Right atrium auricular region (tissue), 2 donors: ENCODE measurements around the gene RHEB. TPM values are rescaled to one million over a fixed set of nuclear protein-coding genes. Genes with fewer than 3 reads are reported as not detected.

Source experiments
- DNase-seq: peaks from one replicate; pipeline ENCODE4 v3.0.0-alpha.2; 2019; ENCODE audit warnings: low spot score
- H3K27ac ChIP-seq, 2 donors: fragments of 200-600 bp; sonication (generic); 1 replicate in 1 of 2; 2 replicates in 1 of 2; pipeline ENCODE4 v1.5.1; 2016 to 2019
- H3K27me3 ChIP-seq, 2 donors: fragments of 200-600 bp; sonication (generic); one replicate each; pipeline versions ENCODE4 v1.5.1 to v1.6.0; 2017 to 2019
- H3K36me3 ChIP-seq: fragments of 200-600 bp; sonication (generic); one replicate; pipeline ENCODE4 v1.5.1; 2016
- H3K4me1 ChIP-seq, 2 donors: fragments of 200-600 bp; sonication (generic); one replicate each; pipeline versions ENCODE4 v1.5.1 to v1.6.0; 2017 to 2019
- H3K4me3 ChIP-seq, 2 donors: fragments of 200-600 bp; sonication (generic); 1 replicate in 1 of 2; 2 replicates in 1 of 2; pipeline ENCODE4 v1.5.1; 2017 to 2019; ENCODE audit warnings: mild to moderate bottlenecking in 1 of 2, moderate library complexity in 1 of 2
- H3K9me3 ChIP-seq, 2 donors: fragments of 200-600 bp; sonication (generic); one replicate each; pipeline ENCODE4 v1.5.1; 2019
- CTCF ChIP-seq, 2 donors: fragments of 200-600 bp; sonication (generic); IDR thresholded peaks; one replicate each; pipeline ENCODE4 v1.5.1; 2019; ENCODE audit warnings: antibody characterized with exemption in 2 of 2
- total RNA-seq, 2 donors: library from RNA; depleted of rRNA; stranded (reverse); fragments of >200 nt; gene quantifications; one replicate each; pipeline ENCODE4 v1.1.0, GENCODE V29; 2016

Gene RHEB
- total RNA-seq, 2 donors from 2014 or later, result 77.9 to 128 TPM

GRCh38 chr7:151438864-151439601, 80.7 kb downstream of the RHEB start:
- H3K4me1 ChIP-seq, result peaks cover 0 to 23% of the 10 kb centered on the region in 2 donors
- DNase-seq, result no peak
- H3K9me3 ChIP-seq, result no peaks in the 10 kb centered on the region
- H3K36me3 ChIP-seq, result no peaks in the 10 kb centered on the region
- no peak overlapping the region for H3K27ac ChIP-seq
- no peak for TF ChIP-seq CTCF (IDR thresholded peaks at IDR 0.05)
- no peaks in the 10 kb centered on the region for H3K27me3 ChIP-seq
- no peak overlapping the region for H3K4me3 ChIP-seq

- Histone ChIP-seq H3K4me1 (peaks cover 0 to 23% of the 10 kb centered on the region in 2 donors), H3K27ac (no peak overlapping the region)
- TF ChIP-seq CTCF (IDR thresholded peaks at IDR 0.05), result no peak
Observed at GRCh38 chr7:151437866-151438516, 81.7 kb downstream of the RHEB start.

DNA sequence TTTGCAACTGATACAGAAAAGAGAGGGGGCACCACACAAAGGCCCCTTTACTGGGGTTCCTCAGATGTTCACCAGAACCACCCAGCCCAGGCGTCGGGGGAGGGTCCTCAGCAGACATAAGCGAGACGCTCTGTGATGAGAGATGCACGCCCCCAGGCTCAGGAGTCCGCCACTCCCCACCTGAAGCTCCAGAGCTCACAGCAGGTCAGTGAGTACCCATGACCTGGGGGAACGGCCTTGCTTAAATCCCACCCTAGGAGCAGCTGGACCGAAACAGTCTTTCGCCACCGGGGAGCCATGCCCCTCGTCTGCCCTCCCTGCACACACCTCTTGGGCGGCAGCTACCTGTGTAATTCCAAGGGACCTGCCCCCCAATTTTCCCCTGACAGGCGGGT, 82.5 kb downstream of the RHEB start:
- DNase-seq, result no peak
- Histone ChIP-seq H3K4me3 (no peak overlapping the region), H3K27me3 (no peaks in the 10 kb centered on the region), H3K9me3 (no peaks in the 10 kb centered on the region), H3K36me3 (no peaks in the 10 kb centered on the region), H3K27ac (peak overlapping the region in 1 of 2 donors; percentile 51), H3K4me1 (peaks cover 0 to 23% of the 10 kb centered on the region in 2 donors)
- TF ChIP-seq CTCF (IDR thresholded peaks at IDR 0.05), result no peak

More at GRCh38 chr7:151437866-151438516, 81.7 kb downstream of the RHEB start:
- H3K36me3 ChIP-seq, result no peaks in the 10 kb centered on the region
- H3K27me3 ChIP-seq, result no peaks in the 10 kb centered on the region
- DNase-seq, result no peak
- no peak overlapping the region for H3K4me3 ChIP-seq
- H3K9me3 ChIP-seq, result no peaks in the 10 kb centered on the region

- Histone ChIP-seq H3K36me3 (no peaks in the 10 kb centered on the region), H3K27me3 (no peaks in the 10 kb centered on the region), H3K4me3 (no peak overlapping the region), H3K27ac (peak overlapping the region; percentile 51 to 53), H3K4me1 (peaks cover 0 to 23% of the 10 kb centered on the region in 2 donors), H3K9me3 (no peaks in the 10 kb centered on the region)
- no peak for DNase-seq
- no peak for TF ChIP-seq CTCF (IDR thresholded peaks at IDR 0.05)
Observed at GRCh38 chr7:151436446-151437158, 83.1 kb downstream of the RHEB start.

DNA sequence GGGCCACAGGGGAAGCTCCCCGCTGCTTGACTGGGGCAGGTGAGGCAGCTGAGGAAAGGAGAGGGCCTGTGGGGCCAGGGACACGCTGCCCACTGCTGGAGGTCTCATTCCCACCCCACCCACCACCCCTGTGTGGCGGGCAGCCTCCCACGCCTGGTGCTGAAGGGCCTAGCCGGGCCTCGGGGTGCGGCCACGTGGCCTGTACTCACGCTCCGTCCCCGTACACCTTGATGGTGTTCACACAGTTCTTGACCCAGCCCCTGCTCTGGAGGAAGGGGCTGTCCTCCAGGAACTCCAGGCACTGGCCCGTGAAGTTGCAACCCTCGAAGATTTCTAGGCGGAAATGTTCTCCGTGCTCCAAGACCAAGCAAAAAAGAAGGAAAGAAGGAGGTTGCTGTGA, 83.7 kb downstream of the RHEB start:
- TF ChIP-seq CTCF (IDR thresholded peaks at IDR 0.05), result no peak

More for the DNA sequence above, 83.7 kb downstream of the RHEB start:
- Histone ChIP-seq H3K9me3 (no peaks in the 10 kb centered on the region), H3K27ac (peak overlapping the region; percentile 51 to 53), H3K36me3 (no peaks in the 10 kb centered on the region), H3K4me3 (no peak overlapping the region), H3K4me1 (peaks cover 0 to 23% of the 10 kb centered on the region in 2 donors), H3K27me3 (no peaks in the 10 kb centered on the region)
- no peak for DNase-seq
